ENCODE measurements around the gene CARF. TPM values are rescaled to one million over a fixed set of nuclear protein-coding genes. Genes with fewer than 3 reads are reported as not detected.

The CARF gene, protein sequence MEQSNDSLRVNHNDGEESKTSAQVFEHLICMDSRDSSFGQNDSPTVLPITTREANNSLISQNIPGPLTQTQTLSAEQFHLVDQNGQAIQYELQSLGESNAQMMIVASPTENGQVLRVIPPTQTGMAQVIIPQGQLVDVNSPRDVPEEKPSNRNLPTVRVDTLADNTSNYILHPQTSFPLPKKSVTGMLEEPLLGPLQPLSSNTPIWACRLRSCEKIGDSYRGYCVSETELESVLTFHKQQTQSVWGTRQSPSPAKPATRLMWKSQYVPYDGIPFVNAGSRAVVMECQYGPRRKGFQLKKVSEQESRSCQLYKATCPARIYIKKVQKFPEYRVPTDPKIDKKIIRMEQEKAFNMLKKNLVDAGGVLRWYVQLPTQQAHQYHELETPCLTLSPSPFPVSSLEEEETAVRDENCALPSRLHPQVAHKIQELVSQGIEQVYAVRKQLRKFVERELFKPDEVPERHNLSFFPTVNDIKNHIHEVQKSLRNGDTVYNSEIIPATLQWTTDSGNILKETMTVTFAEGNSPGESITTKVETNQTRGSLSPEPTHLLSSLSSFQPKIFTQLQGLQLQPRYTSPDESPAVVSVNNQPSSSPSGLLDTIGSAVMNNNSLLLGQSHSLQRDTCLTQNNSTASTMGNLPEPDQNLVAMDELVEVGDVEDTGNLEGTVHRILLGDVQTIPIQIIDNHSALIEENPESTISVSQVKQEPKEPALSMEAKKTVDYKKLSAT
- 4.3 and 4.9 TPM in 2 replicates for total RNA-seq (2022)
- percentile 59 among the genes with signal in this experiment for Bru-seq, nascent RNA
- BruChase-seq, experiment 1, labeled RNA remaining after a 2-hour chase, result percentile 54 among the genes with signal in this experiment
- percentile 45 among the genes with signal in this experiment for BruChase-seq, experiment 2, labeled RNA remaining after a 6-hour chase
- long read RNA-seq, full-length matches to known transcripts, result 1 of 2 reads
- long read RNA-seq, partial matches to known transcripts, result 1 of 2 reads
- long read RNA-seq, other reads (novel, unspliced or antisense), result 0 of 2 reads

DNA sequence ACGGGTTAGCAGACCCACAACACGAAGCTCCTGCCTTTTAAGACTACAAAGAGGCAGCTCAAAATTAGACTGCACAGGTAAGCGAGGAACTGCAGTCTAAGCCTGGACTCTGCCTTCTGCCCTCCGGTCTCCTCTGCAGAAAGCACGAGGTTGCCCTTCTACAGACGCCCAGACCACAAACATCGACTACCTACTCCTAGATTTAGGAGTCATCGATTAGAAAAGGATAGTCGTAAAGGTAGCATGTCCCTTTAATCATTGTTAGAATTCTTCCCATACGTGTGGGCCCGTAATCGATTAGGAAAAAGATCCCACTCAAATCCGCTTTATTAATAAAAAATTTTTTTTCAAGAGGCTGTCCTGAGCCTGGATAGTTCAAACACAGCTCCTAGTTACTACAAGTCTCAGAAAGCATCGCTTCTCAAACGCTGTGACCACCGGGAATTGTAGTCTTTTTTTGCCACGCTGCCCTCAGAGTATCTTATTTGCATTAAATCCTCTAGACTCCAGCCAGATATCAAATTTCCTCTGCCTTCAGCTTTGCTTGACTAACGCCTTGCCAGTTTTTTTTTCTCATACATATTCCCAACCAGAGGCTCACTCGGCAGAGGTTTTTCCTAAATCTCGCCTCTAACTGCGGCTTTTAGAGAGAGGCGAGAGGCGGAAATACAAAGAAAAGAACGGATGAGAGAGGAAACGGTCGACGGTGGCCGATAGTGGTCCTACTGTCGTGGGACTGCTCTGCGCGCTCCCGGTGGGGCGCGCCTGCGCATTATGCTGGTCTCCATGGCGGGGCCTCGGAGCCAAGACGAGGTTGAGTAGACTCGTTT is at the start of gene CARF, which contains the start of gene WDR12:
TSS of gene CARF (plus strand) at position 764 of the 830 bp plus-strand sequence. CDS start 29,628 bp downstream, outside the sequence.
TSS of gene WDR12 (minus strand) at position 162 of the 830 bp plus-strand sequence. CDS start 197 bp downstream, outside the sequence.
- peak within 1 kb of the TSS; percentile 97 for H3K4me3 Mint-ChIP-seq (ENCODE audit: unreplicated experiment)
- ChIA-PET CTCF (no interaction called here), POLR2A (interaction anchor here (0.6 to 1.3 kb wide), 4 partner anchors 41 to 150 kb away, joined by 3 to 6 read pairs (median 4); partner anchors contain the start of gene NBEAL1)
- no peaks in the 10 kb centered on the region for H3K9me3 Mint-ChIP-seq (ENCODE audit: unreplicated experiment)
- H3K27me3 Mint-ChIP-seq (ENCODE audit: insufficient read depth, unreplicated experiment), result no peaks in the 10 kb centered on the region
- peaks cover 17% of the 10 kb centered on the region for H3K36me3 Mint-ChIP-seq (ENCODE audit: insufficient read depth, unreplicated experiment)
- peaks cover 12% of the 10 kb centered on the region for H3K4me1 Mint-ChIP-seq (ENCODE audit: low read depth, unreplicated experiment)
- TF ChIP-seq, protein P1, sequence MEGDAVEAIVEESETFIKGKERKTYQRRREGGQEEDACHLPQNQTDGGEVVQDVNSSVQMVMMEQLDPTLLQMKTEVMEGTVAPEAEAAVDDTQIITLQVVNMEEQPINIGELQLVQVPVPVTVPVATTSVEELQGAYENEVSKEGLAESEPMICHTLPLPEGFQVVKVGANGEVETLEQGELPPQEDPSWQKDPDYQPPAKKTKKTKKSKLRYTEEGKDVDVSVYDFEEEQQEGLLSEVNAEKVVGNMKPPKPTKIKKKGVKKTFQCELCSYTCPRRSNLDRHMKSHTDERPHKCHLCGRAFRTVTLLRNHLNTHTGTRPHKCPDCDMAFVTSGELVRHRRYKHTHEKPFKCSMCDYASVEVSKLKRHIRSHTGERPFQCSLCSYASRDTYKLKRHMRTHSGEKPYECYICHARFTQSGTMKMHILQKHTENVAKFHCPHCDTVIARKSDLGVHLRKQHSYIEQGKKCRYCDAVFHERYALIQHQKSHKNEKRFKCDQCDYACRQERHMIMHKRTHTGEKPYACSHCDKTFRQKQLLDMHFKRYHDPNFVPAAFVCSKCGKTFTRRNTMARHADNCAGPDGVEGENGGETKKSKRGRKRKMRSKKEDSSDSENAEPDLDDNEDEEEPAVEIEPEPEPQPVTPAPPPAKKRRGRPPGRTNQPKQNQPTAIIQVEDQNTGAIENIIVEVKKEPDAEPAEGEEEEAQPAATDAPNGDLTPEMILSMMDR (IDR thresholded peaks at IDR 0.05; ENCODE audit: insufficient read depth in 1 of 2, low read depth in 1 of 2, low read length in 1 of 2, severe bottlenecking in 1 of 2, unreplicated experiment in 1 of 2), result no peak
- Histone ChIP-seq H3K9me3 (no peaks in the 10 kb centered on the region), H3K27me3 (replicated peaks; ENCODE audit: control insufficient read depth, insufficient read depth, low read length) (no peaks in the 10 kb centered on the region), H3K36me3 (ENCODE audit: control insufficient read depth, insufficient read depth, low read length) (no peaks in the 10 kb centered on the region), H3K4me3 (ENCODE audit: low read depth, low read length) (peak within 1 kb of the TSS; percentile 55), H3K4me1 (0 out of 2 replicates have a peak, but pooled peaks cover 8% of the 10 kb centered on the region)
- peak within 1 kb of the TSS; percentile 92 for H3K27ac Mint-ChIP-seq (ENCODE audit: unreplicated experiment)
- BruUV-seq (replicated peaks), result no TSS peak
- intact Hi-C loops (cut with micrococcal nuclease; ENCODE audit: unreplicated experiment), result loop anchor here (1.0 to 10.0 kb wide), 4 partner anchors 91 to 326 kb away; partner anchors contain the start of genes CYP20A1 and NBEAL1
- DNase-seq, result peak; percentile 93

DNA sequence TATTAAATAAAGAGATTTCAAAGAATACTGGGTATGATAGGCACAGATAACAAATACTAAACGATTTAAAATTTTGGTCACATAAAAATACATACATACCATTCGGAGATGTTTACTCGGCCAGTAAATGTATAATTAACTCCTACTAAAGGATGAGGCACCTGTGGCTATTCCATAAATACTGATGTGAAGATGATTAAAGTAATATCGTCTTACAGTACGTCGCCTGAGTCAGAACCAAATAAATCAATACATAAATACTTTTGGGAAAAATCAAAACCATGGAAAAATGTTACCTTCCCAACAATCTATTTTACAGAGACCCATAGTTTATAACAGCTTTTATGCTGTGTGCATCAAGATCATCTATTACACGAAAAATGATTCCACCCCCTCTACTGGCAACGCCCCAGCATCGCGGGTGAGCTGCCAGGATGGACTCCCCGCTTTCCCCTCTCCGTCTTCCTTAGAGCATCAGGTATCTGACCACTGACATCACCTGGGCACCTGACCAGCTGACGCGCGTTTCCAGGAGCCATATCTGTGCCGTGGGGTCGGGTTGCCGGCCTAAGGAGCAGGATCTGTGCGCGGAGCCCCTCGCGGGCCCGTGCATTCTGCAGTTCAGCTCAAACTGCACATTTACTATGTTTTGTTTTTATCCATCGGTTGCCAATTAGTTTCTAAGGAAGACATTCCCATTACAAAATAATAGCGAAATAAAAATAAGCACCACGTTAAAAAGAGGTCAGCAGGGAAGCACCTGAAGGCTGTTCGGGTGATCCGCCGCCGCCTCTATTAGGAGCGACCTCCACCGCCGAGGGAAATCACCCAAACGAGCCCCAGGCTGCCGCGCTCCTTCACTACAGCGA is 41.4 kb upstream of the CARF start:
- CTCF ChIA-PET, result interaction anchor here (0.6 to 1.6 kb wide), 3 partner anchors 40 to 288 kb away, joined by 3 to 9 read pairs (median 5); no protein-coding TSS in a partner anchor
- intact Hi-C loops (cut with micrococcal nuclease; ENCODE audit: unreplicated experiment), result loop anchor here (1.0 to 5.0 kb wide), 4 partner anchors 39 to 296 kb away; no protein-coding TSS in a partner anchor
- TF ChIP-seq, protein P1 (IDR thresholded peaks at IDR 0.05; ENCODE audit: insufficient read depth in 1 of 2, low read depth in 1 of 2, low read length in 1 of 2, severe bottlenecking in 1 of 2, unreplicated experiment in 1 of 2), result peak; percentile 71 to 79
- H3K4me3 ChIP-seq (ENCODE audit: low read depth, low read length), result peak overlapping the region; percentile 94
- Mint-ChIP-seq H3K4me1 (ENCODE audit: low read depth, unreplicated experiment) (no peaks in the 10 kb centered on the region), H3K36me3 (ENCODE audit: insufficient read depth, unreplicated experiment) (peaks cover 14% of the 10 kb centered on the region), H3K27ac (ENCODE audit: unreplicated experiment) (peak overlapping the region; percentile 77), H3K4me3 (ENCODE audit: unreplicated experiment) (peak overlapping the region; percentile 78), H3K27me3 (ENCODE audit: insufficient read depth, unreplicated experiment) (no peaks in the 10 kb centered on the region), H3K9me3 (ENCODE audit: unreplicated experiment) (no peaks in the 10 kb centered on the region)
- H3K9me3 ChIP-seq, result 0 out of 2 replicates have a peak, but pooled peaks cover 4% of the 10 kb centered on the region
- H3K4me1 ChIP-seq, result peaks cover 5% of the 10 kb centered on the region; the same call in 1 of the 2 replicates
- peak; percentile 88 to 89 for DNase-seq
- no peaks in the 10 kb centered on the region for H3K36me3 ChIP-seq (ENCODE audit: control insufficient read depth, insufficient read depth, low read length)
- POLR2A ChIA-PET, result interaction anchor here (1.0 kb wide), 1 partner anchor 41 kb away, joined by 4 read pairs; the partner anchor contains the start of genes CARF and WDR12
- H3K27me3 ChIP-seq (replicated peaks; ENCODE audit: control insufficient read depth, insufficient read depth, low read length), result no peaks in the 10 kb centered on the region
- BruUV-seq (replicated peaks), result TSS peak; percentile 99
